HG03175 (cell line): ENCODE measurements around the gene ABL1.

Source experiments
- ATAC-seq: cut with Tn5 transposase; IDR thresholded peaks from one replicate; pipeline ENCODE4 v1.9.1; 2021; ENCODE audit warnings: mild to moderate bottlenecking, moderate library complexity; ENCODE audit not compliant: unreplicated experiment

The ABL1 gene

DNA sequence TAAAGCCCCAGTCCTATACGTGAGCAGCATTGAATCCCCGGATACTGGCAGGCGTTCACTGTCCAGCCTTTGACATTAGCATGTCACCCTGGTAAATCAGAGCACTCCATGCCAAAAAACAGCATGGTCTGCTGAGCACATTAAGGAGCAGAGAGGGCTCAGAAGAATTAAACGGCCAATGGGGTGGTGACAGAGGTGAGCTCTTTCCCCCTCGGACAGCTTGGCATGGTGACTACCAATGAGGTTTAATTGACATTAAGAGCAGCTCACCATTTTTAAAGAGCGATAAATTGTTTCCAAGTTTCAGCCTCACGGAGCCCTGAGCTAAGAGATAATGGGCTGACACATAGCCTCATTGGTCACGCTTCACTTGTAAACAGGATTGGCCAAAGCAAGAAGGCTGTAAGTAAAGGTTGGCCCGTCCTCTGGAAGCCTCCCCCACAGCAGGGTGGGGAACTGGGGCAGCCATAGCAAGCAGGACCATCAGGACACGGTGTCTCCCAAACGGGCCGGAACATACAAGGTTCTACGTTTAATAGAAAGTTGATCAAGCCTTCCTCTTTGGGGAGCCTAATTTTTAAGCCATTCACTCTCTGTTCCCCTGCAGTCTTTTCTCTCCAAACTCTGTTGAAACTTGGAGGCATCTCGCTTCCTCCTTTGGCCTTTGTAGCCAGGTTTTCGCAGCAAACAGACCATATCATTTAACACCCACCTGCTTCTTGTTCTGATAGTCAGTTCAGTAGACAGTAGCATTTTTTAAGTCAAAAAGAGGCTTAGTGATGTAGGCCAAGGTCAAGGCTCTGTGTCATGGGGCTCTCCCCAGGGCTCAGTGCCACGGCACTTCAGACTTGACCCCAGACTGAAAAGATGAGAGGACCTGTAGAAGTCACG is 35.7 kb downstream of the ABL1 start:
- no peak for ATAC-seq

DNA sequence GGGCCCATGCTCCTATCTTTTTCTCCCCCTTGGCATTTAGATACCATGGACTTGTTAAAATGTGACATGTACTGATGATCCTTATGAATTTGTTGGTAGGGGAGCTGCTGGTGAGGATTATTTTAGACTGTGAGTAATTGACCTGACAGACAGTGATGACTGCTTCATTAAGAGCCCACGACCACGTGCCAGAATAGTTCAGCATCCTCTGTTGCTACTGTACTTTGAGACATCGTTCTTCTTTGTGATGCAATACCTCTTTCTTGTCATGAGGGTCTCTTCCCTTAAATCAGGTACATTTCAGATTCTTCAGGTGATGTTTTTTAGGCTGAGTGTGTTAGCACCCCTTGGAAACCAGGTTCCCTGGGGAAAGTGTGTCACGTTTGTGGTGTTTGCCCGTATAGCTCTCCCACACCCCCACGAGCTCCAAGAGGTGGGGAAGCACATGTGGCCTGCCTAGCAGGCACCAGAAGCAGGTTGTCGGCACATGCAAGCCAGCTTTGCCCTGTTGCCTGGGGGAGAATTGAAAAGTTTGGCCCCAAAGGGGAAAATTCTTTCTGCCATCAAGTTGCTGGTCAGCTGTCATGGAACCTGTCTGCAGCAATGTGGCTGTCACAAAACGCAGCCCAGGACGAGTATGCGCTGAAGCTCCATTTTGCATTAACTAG is 36.5 kb downstream of the ABL1 start:
- ATAC-seq = no peak

DNA sequence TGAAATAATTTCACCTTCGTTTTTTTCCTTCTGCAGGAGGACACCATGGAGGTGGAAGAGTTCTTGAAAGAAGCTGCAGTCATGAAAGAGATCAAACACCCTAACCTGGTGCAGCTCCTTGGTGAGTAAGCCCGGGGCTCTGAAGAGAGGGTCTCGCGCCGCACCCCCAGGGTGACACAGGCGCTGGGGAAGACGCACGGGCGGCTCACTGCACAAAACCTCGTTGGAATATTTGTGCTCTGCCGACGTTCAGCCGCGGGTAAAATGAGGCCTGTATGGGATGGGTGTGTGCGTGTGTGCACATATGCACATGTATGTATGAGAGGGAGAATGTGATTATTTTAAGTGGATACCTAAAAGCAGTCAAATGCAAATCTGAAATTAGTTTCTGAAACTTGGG is 37.0 kb downstream of the ABL1 start:
- ATAC-seq = no peak

DNA sequence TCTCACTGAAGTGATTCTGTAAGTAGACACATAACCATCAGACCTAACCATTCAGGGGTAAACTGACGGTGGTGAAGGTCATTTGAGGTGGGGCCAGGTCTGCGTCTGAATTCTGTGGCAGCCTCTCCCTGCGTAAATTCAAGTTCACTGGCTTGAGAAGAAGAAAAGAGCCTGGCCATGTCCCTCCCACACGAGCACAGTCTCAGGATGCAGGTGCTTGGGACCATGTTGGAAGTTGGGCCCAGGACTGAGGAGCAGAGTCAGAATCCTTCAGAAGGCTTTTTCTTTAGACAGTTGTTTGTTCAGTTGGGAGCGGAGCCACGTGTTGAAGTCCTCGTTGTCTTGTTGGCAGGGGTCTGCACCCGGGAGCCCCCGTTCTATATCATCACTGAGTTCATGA is 37.5 kb downstream of the ABL1 start:
- ATAC-seq = no peak

DNA sequence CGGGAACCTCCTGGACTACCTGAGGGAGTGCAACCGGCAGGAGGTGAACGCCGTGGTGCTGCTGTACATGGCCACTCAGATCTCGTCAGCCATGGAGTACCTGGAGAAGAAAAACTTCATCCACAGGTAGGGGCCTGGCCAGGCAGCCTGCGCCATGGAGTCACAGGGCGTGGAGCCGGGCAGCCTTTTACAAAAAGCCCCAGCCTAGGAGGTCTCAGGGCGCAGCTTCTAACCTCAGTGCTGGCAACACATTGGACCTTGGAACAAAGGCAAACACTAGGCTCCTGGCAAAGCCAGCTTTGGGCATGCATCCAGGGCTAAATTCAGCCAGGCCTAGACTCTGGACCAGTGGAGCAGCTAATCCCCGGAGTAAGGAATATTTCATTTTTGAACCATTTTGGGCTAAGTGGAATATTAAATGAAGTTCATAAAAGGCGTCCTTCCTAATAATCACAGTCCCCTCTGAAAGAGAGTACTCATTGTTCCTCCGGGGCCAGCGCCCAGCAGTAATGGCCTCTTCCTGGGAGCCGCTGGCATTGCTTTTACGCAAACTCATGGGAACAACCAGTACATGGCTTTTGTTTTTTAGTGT is 38.0 kb downstream of the ABL1 start:
- ATAC-seq = no peak

DNA sequence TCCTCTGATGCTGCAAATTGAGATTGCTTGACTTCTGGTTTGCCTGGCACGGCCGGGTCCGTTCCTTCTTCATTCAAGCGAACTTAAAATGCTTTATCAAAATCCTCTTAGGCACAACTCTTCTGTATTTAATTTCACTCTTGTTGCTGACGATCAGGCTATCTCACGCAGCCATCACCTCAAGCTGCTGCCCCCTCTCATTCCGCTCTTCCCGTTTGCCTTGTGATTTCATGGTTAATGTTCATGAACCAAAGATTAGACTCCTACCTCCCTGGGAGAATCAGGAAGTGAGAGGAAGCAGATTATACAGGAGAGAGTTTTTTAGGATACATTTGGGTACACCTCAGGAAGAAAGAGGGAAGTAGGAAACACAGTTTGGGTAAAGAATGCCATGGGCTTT is 38.9 kb downstream of the ABL1 start:
- no peak for ATAC-seq

DNA sequence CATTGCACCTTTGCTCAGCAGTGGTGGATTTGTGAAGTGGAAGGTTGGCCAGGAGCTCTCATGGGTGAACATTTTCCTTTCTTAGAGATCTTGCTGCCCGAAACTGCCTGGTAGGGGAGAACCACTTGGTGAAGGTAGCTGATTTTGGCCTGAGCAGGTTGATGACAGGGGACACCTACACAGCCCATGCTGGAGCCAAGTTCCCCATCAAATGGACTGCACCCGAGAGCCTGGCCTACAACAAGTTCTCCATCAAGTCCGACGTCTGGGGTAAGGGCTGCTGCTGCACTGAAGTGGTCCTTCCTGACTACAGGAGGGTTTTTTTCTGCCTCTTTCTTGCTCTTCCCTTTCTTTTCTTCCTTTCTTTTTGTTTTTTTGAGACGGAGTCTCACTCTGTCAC is 39.7 kb downstream of the ABL1 start:
- no peak for ATAC-seq

DNA sequence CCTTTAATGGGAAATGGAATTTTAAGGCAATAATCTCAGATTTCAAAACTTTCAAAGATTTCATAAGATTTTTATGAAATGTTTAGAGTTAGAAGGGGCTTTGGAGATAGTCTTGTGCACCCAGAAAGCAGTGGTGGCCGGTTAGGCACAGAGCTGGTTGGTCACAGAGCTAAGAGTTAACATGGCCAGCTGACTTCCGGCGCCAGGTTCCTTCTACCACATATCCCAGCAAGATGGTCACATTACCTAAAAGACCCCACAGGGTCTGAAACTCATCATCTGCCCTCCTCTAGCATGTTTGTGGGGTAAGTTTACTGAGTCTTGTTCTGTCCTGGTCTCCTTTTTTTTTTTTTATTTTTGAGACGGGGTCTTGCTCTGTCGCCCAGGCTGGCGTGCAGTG is 42.2 kb downstream of the ABL1 start:
- ATAC-seq = no peak

DNA sequence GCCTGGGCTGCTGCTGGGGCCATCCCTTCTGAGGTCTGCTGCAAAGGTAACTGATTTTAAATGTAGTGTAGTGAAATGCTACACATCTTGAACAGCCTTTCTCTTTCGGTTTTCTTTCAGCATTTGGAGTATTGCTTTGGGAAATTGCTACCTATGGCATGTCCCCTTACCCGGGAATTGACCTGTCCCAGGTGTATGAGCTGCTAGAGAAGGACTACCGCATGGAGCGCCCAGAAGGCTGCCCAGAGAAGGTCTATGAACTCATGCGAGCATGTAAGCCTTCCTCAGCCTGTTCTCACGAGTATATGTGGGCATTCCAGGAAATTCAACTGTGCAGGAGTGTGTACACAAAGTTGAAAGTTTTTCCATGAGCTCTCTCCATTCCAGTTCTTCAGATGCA is 43.2 kb downstream of the ABL1 start:
- ATAC-seq = no peak

DNA sequence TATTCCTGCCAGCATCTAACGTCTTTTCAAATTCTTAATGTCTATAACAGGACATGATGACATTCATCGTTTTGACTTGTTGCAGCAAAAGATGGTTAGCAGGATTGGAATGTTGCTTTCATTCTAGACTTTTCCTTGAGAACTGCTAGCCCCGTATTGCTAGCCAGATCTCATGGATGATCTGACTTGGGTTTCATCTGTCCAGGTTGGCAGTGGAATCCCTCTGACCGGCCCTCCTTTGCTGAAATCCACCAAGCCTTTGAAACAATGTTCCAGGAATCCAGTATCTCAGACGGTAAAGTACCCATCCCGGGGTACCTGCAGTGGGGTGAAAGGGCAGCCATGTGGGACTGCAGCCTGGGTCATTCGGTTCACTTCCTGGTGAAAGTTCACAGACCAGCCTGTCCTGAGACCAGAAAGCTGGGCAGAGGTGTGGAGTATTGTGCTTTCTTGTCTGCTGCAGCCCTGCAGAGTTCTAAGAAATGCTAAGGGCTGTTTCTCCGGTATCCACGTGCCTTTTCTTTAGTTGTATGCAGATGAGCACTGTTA is 44.9 kb downstream of the ABL1 start:
- ATAC-seq = no peak

DNA sequence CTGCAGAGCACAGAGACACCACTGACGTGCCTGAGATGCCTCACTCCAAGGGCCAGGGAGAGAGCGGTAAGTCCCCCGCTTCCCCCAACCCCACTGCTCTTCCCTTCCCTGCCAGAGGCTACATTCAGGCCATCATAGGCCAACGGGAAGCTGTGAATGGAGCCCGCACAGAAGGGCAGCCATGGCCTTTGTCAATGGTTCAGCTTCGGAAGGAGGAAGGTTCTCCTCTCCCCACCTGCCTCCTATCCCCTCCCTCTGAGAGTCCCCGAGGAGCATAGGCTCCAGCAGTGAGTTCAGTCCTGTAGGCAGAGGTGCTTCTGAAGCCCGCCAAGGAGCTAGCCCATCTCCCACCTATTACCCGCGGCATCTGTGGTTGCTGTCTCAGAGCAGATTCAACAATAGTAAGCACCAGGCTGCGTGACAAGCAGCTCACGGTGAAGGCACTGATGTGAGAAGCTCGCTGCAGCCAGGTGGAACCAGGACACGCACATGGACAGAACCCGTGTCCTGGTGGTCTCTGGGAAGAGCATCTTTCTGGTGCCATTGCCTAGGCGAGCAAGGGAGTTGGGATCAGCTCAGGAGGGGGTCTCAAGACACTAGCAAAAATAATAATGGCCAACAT is 45.7 kb downstream of the ABL1 start:
- no peak for ATAC-seq

DNA sequence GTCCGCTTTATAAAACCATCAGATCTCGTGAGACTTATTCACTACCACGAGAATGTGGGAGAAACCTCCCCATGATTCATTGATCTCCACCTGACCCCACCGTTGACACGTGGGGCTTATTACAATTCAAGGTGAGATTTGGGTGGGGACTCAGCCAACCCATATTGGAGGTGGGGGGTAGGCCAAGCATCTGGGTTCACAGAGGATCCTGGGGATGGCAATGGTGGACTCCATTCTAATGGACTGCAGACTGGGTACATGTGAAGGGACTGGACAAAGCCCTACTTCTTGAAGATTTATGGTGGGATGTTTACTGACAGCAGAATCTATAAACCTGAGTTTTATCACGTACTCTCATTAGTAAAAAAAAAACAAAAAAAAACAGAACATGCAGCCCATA is 46.5 kb downstream of the ABL1 start:
- ATAC-seq = no peak

DNA sequence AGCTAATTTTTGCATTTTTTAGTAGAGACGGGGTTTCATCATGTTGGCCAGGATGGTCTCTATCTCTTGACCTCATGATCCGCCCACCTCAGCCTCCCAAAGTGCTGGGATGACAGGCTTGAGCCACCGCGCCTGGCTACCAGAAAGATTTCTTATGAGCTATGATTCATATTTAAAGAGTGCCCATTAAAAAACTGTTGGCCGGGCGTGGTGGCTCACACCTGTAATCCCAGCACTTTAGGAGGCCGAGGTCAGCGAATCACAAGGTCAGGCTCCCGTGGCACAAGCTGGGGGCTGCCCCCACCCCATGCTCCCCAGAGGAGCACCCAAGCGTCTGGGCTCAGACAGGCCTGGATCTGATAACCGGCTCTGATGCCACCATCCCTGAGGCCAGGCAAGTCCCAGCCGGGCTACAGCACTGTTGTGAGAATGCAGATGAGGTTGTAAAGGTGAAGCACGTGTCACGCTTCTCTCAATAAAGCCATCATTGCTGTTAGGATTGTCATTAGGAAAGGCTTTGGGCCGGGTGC is 47.7 kb downstream of the ABL1 start:
- ATAC-seq = no peak

DNA sequence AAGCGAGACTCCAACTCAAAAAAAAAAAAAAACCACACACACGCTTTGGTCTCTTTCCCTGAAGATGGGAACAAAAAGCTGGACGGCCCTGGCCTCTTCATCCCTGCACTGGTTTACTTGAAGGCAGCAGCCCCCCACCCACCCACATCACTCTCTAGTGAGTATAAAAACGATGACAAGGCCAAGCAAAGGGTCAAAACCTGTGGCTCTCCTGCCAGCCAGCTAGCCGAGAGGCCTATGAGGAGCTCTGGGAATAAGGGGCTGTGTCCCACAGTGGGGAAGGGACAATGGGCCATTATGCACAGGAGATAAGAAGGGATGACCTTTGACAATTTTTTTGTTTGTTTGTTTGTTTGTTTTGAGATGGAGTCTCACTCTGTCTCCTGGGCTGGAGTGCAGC is 48.4 kb downstream of the ABL1 start:
- ATAC-seq = no peak

DNA sequence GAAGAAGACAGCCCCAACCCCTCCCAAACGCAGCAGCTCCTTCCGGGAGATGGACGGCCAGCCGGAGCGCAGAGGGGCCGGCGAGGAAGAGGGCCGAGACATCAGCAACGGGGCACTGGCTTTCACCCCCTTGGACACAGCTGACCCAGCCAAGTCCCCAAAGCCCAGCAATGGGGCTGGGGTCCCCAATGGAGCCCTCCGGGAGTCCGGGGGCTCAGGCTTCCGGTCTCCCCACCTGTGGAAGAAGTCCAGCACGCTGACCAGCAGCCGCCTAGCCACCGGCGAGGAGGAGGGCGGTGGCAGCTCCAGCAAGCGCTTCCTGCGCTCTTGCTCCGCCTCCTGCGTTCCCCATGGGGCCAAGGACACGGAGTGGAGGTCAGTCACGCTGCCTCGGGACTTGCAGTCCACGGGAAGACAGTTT is 49.1 kb downstream of the ABL1 start:
- no peak for ATAC-seq

DNA sequence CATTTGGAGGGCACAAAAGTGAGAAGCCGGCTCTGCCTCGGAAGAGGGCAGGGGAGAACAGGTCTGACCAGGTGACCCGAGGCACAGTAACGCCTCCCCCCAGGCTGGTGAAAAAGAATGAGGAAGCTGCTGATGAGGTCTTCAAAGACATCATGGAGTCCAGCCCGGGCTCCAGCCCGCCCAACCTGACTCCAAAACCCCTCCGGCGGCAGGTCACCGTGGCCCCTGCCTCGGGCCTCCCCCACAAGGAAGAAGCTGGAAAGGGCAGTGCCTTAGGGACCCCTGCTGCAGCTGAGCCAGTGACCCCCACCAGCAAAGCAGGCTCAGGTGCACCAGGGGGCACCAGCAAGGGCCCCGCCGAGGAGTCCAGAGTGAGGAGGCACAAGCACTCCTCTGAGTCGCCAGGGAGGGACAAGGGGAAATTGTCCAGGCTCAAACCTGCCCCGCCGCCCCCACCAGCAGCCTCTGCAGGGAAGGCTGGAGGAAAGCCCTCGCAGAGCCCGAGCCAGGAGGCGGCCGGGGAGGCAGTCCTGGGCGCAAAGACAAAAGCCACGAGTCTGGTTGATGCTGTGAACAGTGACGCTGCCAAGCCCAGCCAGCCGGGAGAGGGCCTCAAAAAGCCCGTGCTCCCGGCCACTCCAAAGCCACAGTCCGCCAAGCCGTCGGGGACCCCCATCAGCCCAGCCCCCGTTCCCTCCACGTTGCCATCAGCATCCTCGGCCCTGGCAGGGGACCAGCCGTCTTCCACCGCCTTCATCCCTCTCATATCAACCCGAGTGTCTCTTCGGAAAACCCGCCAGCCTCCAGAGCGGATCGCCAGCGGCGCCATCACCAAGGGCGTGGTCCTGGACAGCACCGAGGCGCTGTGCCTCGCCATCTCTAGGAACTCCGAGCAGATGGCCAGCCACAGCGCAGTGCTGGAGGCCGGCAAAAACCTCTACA is 49.8 kb downstream of the ABL1 start:
- ATAC-seq = no peak

DNA sequence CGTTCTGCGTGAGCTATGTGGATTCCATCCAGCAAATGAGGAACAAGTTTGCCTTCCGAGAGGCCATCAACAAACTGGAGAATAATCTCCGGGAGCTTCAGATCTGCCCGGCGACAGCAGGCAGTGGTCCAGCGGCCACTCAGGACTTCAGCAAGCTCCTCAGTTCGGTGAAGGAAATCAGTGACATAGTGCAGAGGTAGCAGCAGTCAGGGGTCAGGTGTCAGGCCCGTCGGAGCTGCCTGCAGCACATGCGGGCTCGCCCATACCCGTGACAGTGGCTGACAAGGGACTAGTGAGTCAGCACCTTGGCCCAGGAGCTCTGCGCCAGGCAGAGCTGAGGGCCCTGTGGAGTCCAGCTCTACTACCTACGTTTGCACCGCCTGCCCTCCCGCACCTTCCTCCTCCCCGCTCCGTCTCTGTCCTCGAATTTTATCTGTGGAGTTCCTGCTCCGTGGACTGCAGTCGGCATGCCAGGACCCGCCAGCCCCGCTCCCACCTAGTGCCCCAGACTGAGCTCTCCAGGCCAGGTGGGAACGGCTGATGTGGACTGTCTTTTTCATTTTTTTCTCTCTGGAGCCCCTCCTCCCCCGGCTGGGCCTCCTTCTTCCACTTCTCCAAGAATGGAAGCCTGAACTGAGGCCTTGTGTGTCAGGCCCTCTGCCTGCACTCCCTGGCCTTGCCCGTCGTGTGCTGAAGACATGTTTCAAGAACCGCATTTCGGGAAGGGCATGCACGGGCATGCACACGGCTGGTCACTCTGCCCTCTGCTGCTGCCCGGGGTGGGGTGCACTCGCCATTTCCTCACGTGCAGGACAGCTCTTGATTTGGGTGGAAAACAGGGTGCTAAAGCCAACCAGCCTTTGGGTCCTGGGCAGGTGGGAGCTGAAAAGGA is 50.7 kb downstream of the ABL1 start:
- no peak for ATAC-seq

DNA sequence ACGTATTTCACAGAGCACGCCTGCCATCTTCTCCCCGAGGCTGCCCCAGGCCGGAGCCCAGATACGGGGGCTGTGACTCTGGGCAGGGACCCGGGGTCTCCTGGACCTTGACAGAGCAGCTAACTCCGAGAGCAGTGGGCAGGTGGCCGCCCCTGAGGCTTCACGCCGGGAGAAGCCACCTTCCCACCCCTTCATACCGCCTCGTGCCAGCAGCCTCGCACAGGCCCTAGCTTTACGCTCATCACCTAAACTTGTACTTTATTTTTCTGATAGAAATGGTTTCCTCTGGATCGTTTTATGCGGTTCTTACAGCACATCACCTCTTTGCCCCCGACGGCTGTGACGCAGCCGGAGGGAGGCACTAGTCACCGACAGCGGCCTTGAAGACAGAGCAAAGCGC is 51.9 kb downstream of the ABL1 start:
- no peak for ATAC-seq
